DMS79 (cell line): ENCODE data around the gene RXYLT1.
"Not testable (repeated sequence)": the region's sequence is repeated elsewhere in the genome, so short reads cannot be mapped to it uniquely, and the experiment has no call there.

Experiments
- DNase-seq: peaks from one replicate; lab custom pipeline; 2025; lab: John Stamatoyannopoulos, UW

Gene RXYLT1

GRCh38 chr12:63804746-63805145 is 25.0 kb downstream of the RXYLT1 start:
- DNase-seq = no peak

GRCh38 chr12:63805704-63806672 is 26.3 kb downstream of the RXYLT1 start:
- DNase-seq = peak; percentile 67

GRCh38 chr12:63808631-63809030 is 28.9 kb downstream of the RXYLT1 start:
- DNase-seq = no peak

- DNase-seq = no peak
Observed at GRCh38 chr12:63809566-63809965, 29.9 kb downstream of the RXYLT1 start.

DNA sequence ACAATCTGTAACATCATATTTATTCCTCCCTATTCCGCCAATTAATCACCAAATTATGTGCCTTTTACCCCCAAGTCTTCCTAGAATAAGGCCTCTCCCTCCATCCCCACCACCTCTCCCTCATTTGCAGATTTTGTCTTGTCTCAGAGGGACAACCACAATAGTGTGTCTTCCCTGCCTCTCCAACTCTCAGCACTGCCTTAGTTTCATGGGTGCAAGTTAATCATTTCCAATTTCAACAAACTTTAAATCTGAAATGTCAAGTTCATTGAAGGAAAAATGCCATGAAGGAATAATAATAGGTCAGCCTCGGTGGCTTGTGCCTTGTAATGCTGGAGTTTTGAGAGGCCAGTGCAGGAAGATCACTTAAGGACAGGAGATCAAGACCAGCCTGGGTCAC is 31.6 kb downstream of the RXYLT1 start:
- DNase-seq = no peak

DNA sequence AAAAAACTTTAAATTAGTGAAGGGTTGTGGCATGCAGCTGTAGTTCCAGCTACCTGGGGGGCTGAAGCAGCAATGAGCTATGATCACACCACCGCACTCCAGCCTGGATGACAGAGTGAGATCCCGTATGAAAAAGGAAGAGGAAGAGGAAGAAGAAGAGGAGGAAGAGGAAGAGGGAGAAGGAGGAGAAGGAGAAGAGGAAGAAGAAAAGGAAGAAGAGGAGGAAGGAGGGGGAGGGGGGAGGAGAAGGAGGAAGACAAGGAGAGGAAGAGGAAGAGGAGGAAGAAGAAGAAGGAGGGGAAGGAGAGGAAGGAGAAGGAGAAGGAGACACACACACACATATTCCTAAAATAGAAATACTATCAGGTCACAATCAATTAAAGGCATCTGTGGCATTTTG is 32.0 kb downstream of the RXYLT1 start:
- no peak for DNase-seq

DNA sequence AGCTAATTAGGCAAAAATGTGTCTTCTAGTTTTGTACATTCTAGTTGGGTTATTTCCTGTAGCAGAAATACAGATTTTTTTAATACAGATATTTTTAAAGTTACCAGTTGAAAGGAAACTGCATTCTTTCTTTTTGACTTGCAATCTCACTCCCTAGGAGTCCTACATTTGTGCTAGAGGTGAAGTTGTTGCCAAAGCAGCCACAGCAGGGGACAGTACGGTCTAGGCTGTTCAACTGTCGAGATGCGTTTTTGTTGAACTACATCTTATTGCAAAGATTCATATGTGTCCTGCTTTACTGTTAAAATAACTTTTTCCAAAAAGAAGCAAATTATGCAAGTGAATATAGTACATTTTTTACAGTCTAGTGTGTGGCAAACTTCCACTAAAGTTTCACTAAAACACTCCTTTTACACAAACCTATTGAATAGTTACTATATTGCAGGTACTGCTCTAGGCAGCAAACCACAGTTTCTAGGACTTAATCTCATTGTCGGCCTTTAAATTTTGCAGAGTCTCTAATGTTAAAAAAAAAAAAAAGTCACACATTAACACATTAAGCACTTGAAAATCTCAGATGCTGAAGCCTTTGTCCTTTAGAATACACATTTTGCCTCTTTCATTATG is 34.5 kb downstream of the RXYLT1 start:
- DNase-seq = no peak

- DNase-seq = no peak
Observed at GRCh38 chr12:63815482-63815852, 35.8 kb downstream of the RXYLT1 start.

DNA sequence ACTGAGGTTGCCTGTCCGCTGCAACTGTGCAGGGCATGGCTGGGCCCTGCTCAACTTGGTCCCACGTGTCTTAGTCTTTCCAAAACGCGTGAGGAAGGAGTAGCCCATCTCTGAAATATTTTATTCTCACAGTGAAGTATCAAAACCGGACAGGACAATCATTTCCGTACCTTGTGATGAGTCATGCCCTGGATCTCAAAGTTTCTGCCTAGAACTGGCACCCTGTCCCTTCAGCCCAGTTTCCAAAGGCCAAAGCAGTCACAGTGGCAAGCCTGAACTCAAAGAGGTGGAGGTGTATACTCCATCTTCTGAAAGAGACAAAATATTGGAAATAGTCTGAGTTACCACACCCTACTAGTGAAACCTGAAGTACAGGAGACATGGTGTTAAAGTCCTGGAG is 36.3 kb downstream of the RXYLT1 start:
- DNase-seq = no peak

DNA sequence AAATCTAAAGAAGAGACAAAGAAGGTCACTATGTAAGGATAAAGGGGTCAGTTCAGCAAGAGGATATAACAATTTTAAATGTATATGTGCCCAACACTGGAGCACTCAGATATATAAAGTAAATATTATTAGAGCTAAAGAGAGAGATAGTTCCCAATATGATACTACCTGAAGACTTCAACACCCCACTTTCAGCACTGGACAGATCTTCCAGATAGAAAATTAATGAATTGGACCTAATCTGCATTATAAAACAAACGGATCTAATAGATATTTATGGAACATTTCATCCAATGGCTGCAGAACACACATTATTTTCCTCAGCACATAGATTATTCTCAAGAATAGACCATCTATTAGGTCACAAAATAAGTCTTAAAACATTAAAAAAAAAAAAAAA is 40.7 kb downstream of the RXYLT1 start:
- DNase-seq = no peak

DNA sequence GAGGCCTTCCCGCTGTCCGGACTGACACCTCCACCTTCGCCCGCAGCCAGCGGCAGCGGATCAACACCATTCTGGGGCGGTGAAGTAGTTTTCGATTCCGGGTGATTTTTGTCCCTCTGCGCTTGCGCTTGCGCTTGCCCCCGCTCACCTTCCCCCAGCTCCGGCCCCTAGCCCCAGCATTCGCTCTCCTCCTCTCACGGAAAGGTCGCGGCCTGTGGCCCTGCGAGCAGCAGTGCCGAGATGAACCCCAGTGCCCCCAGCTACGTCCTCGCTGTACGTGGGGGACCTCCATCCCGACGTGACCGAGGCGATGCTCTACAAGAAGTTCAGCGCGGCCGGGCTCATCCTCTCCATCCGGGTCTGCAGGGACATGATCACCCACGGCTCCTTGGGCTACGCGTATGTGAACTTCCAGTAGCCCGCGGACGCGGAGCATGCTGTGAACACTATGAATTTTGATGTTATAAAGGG is 42.1 kb downstream of the RXYLT1 start:
- no peak for DNase-seq

GRCh38 chr12:63822352-63822751 is 42.6 kb downstream of the RXYLT1 start:
- no peak for DNase-seq

DNA sequence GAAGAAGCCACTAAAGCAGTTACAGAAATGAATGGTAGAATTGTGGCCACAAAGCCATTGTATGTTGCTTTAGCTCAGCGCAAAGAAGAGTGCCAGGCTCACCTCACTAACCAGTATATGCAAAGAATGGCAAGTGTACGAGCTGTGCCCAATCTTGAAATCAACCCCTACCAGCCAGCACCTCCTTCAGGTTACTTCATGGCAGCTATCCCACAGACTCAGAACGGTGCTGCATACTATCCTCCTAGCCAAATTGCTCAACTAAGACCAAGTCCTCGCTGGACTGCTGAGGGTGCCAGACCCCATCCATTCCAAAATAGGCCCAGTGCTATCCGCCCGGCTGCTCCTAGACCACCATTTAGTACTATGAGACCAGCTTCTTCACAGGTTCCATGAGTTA is 43.3 kb downstream of the RXYLT1 start:
- DNase-seq = no peak

DNA sequence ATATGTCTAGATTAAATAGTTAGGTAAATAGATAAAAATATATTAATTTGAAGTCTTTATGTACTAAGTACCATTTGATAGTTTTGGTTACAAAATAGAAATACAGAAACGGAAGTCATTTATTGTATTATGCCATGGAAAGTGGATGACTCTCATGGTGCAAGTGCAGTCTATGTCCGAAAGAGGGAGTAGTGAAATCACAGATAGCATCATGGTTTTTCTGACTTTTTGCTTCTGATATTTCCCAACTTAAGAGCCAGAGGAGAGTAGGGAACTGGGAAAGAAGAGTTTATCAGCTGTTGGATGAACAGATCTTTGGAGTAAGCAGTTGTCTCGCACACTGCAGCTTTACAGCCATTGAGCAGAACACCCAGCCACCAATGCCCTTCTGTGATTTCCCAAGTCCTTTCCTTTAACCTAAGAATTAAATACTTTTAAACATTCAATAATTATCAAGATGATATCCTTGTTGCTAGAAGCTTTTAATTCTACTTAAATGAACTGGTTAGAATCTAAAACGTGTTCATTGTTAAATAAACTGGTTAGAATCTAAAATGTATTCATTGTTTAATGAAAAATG is 46.4 kb downstream of the RXYLT1 start:
- no peak for DNase-seq

GRCh38 chr12:63828867-63829266 is 49.2 kb downstream of the RXYLT1 start:
- no peak for DNase-seq

- DNase-seq = no peak
Observed at GRCh38 chr12:63836046-63836445, 56.3 kb downstream of the RXYLT1 start.

GRCh38 chr12:63836936-63837335 is 57.2 kb downstream of the RXYLT1 start:
- DNase-seq = no peak

GRCh38 chr12:63838411-63838810 is 58.7 kb downstream of the RXYLT1 start:
- DNase-seq = no peak

GRCh38 chr12:63841011-63841410 is 61.3 kb downstream of the RXYLT1 start:
- DNase-seq = no peak

DNA sequence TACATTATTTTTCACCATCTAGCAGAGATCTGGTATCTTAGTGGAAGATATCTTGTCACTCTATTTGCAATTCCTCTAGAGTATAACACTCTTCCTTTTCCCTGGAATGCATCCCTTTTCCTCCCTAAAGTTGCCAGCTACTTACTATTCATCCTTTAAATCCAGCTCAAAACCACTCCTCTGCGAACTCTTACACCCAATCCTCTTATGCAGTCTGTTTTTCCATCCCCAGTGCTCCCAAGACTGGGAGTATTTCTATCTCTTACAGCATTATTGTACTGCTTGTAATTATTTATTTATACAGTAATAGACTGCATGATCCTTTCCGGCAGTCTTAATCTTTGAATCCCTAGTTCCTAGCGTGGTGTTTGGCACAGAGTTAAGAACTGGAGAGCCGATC is 61.9 kb downstream of the RXYLT1 start:
- DNase-seq = no peak

- not testable (repeated sequence) for DNase-seq
Observed at GRCh38 chr12:63842750-63843149, 63.0 kb downstream of the RXYLT1 start.

GRCh38 chr12:63843254-63843720 is 63.6 kb downstream of the RXYLT1 start:
- no peak for DNase-seq
